Measurements from ENCODE around the gene USP20. TPM values are rescaled to one million over a fixed set of nuclear protein-coding genes. Genes with fewer than 3 reads are reported as not detected.

The USP20 gene
- total and polyA plus RNA-seq, 5 donors from 2014 or later = 37.1 to 116 (median 48.5) TPM

GRCh38 chr9:129802833-129803675, 32.2 kb upstream of the USP20 start, which contains the start of gene TOR1B:
TSS of gene TOR1B (plus strand) at chr9:129803184. CDS start at chr9:129803213, 29 bp downstream.
- H3K4me1 Mint-ChIP-seq = peaks cover 0 to 28% (median 19%) of the 10 kb centered on the region in 4 donors
- peaks cover 16% of the 10 kb centered on the region for H3K36me3 Mint-ChIP-seq
- H3K36me3 ChIP-seq (ENCODE audit: control insufficient read depth, insufficient read depth, low read length) = peaks cover 8% of the 10 kb centered on the region
- ATAC-seq (ENCODE audit: low read depth in 2 of 2) (peak; percentile 94 to 95), DNase-seq (peak; percentile 94 to 96 (median 96))
- H3K27me3 Mint-ChIP-seq = no peaks in the 10 kb centered on the region
- peak within 1 kb of the TSS; percentile 93 to 98 (median 96) for H3K4me3 Mint-ChIP-seq
- H3K4me3 ChIP-seq (ENCODE audit: low read depth, low read length) = peak within 1 kb of the TSS; percentile 84
- no peaks in the 10 kb centered on the region for H3K9me3 ChIP-seq (ENCODE audit: control insufficient read depth in 2 of 2, low read length in 2 of 2)
- H3K4me1 ChIP-seq (ENCODE audit: control insufficient read depth, insufficient read depth, low read length, poor library complexity, severe bottlenecking) = peaks cover 11% of the 10 kb centered on the region
- H3K27ac Mint-ChIP-seq = peak within 1 kb of the TSS; percentile 93 to 96 (median 93)
- H3K27ac ChIP-seq (ENCODE audit: insufficient read depth, low read length, poor library complexity, severe bottlenecking) = peak within 1 kb of the TSS; percentile 81
- no peaks in the 10 kb centered on the region for H3K27me3 ChIP-seq (ENCODE audit: control insufficient read depth, insufficient read depth, low read length)
- no peaks in the 10 kb centered on the region for H3K9me3 Mint-ChIP-seq

GRCh38 chr9:129803676-129804060, 31.6 kb upstream of the USP20 start:
- DNase-seq (no peak), ATAC-seq (ENCODE audit: low read depth in 2 of 2) (no peak)
- H3K9me3 Mint-ChIP-seq = no peaks in the 10 kb centered on the region
- H3K4me3 Mint-ChIP-seq = peak overlapping the region; percentile 93 to 98 (median 96)
- peaks cover 16% of the 10 kb centered on the region for H3K36me3 Mint-ChIP-seq
- Histone ChIP-seq H3K36me3 (ENCODE audit: control insufficient read depth, insufficient read depth, low read length) (peaks cover 11% of the 10 kb centered on the region), H3K4me1 (ENCODE audit: control insufficient read depth, insufficient read depth, low read length, poor library complexity, severe bottlenecking) (peaks cover 11% of the 10 kb centered on the region), H3K4me3 (ENCODE audit: low read depth, low read length) (peak overlapping the region; percentile 84), H3K9me3 (ENCODE audit: control insufficient read depth in 2 of 2, low read length in 2 of 2) (no peaks in the 10 kb centered on the region), H3K27me3 (ENCODE audit: control insufficient read depth, insufficient read depth, low read length) (no peaks in the 10 kb centered on the region), H3K27ac (ENCODE audit: insufficient read depth, low read length, poor library complexity, severe bottlenecking) (peak overlapping the region; percentile 81)
- peaks cover 0 to 29% (median 20%) of the 10 kb centered on the region in 4 donors for H3K4me1 Mint-ChIP-seq
- no peaks in the 10 kb centered on the region for H3K27me3 Mint-ChIP-seq
- H3K27ac Mint-ChIP-seq = peak overlapping the region; percentile 43 to 91 (median 89)

GRCh38 chr9:129806061-129806460, 29.2 kb upstream of the USP20 start:
- Histone ChIP-seq H3K4me3 (ENCODE audit: low read depth, low read length) (no peak overlapping the region), H3K9me3 (ENCODE audit: control insufficient read depth in 2 of 2, low read length in 2 of 2) (no peaks in the 10 kb centered on the region), H3K36me3 (ENCODE audit: control insufficient read depth, insufficient read depth, low read length) (peaks cover 34% of the 10 kb centered on the region), H3K27ac (ENCODE audit: insufficient read depth, low read length, poor library complexity, severe bottlenecking) (no peak overlapping the region), H3K27me3 (ENCODE audit: control insufficient read depth, insufficient read depth, low read length) (no peaks in the 10 kb centered on the region), H3K4me1 (ENCODE audit: control insufficient read depth, insufficient read depth, low read length, poor library complexity, severe bottlenecking) (peaks cover 11% of the 10 kb centered on the region)
- Mint-ChIP-seq H3K27ac (peak overlapping the region; percentile 83 to 89 (median 88)), H3K36me3 (peaks cover 35% of the 10 kb centered on the region), H3K9me3 (no peaks in the 10 kb centered on the region), H3K4me1 (peaks cover 0 to 39% (median 27%) of the 10 kb centered on the region in 4 donors), H3K27me3 (no peaks in the 10 kb centered on the region), H3K4me3 (peak overlapping the region; percentile 58 to 77 (median 70))
- ATAC-seq (ENCODE audit: low read depth in 2 of 2) (no peak), DNase-seq (no peak)

- Mint-ChIP-seq H3K36me3 (peaks cover 40% of the 10 kb centered on the region), H3K4me3 (peak overlapping the region in 1 of 4 donors; percentile 48), H3K27me3 (no peaks in the 10 kb centered on the region), H3K27ac (peak overlapping the region in 2 of 3 donors; percentile 74 to 75), H3K4me1 (peaks cover 0 to 40% (median 27%) of the 10 kb centered on the region in 4 donors), H3K9me3 (no peaks in the 10 kb centered on the region)
- no peak overlapping the region for H3K27ac ChIP-seq (ENCODE audit: insufficient read depth, low read length, poor library complexity, severe bottlenecking)
- no peak overlapping the region for H3K4me3 ChIP-seq (ENCODE audit: low read depth, low read length)
- H3K27me3 ChIP-seq (ENCODE audit: control insufficient read depth, insufficient read depth, low read length) = no peaks in the 10 kb centered on the region
- H3K9me3 ChIP-seq (ENCODE audit: control insufficient read depth in 2 of 2, low read length in 2 of 2) = no peaks in the 10 kb centered on the region
- DNase-seq (no peak), ATAC-seq (ENCODE audit: low read depth in 2 of 2) (no peak)
- peaks cover 52% of the 10 kb centered on the region for H3K36me3 ChIP-seq (ENCODE audit: control insufficient read depth, insufficient read depth, low read length)
- H3K4me1 ChIP-seq (ENCODE audit: control insufficient read depth, insufficient read depth, low read length, poor library complexity, severe bottlenecking) = peaks cover 2% of the 10 kb centered on the region
These were observed 25.9 kb upstream of the USP20 start for GRCh38 chr9:129809346-129809745.

- peaks cover 41% of the 10 kb centered on the region for H3K36me3 Mint-ChIP-seq
- H3K4me3 Mint-ChIP-seq = no peak overlapping the region
- no peaks in the 10 kb centered on the region for H3K9me3 ChIP-seq (ENCODE audit: control insufficient read depth in 2 of 2, low read length in 2 of 2)
- peaks cover 56% of the 10 kb centered on the region for H3K36me3 ChIP-seq (ENCODE audit: control insufficient read depth, insufficient read depth, low read length)
- no peak for DNase-seq
- no peak for ATAC-seq (ENCODE audit: low read depth in 2 of 2)
- H3K27ac ChIP-seq (ENCODE audit: insufficient read depth, low read length, poor library complexity, severe bottlenecking) = no peak overlapping the region
- H3K27me3 Mint-ChIP-seq = no peaks in the 10 kb centered on the region
- no peak overlapping the region for H3K4me3 ChIP-seq (ENCODE audit: low read depth, low read length)
- peak overlapping the region in 2 of 3 donors; percentile 9 to 75 for H3K27ac Mint-ChIP-seq
- H3K9me3 Mint-ChIP-seq = no peaks in the 10 kb centered on the region
- H3K27me3 ChIP-seq (ENCODE audit: control insufficient read depth, insufficient read depth, low read length) = no peaks in the 10 kb centered on the region
- H3K4me1 Mint-ChIP-seq = peaks cover 0 to 39% (median 28%) of the 10 kb centered on the region in 4 donors
- no peaks in the 10 kb centered on the region for H3K4me1 ChIP-seq (ENCODE audit: control insufficient read depth, insufficient read depth, low read length, poor library complexity, severe bottlenecking)
These were observed 25.1 kb upstream of the USP20 start for GRCh38 chr9:129810116-129810515.

- ATAC-seq (ENCODE audit: low read depth in 2 of 2) = no peak
- peaks cover 43% of the 10 kb centered on the region for H3K36me3 Mint-ChIP-seq
- no peak overlapping the region for H3K27ac Mint-ChIP-seq
- Histone ChIP-seq H3K9me3 (ENCODE audit: control insufficient read depth in 2 of 2, low read length in 2 of 2) (no peaks in the 10 kb centered on the region), H3K36me3 (ENCODE audit: control insufficient read depth, insufficient read depth, low read length) (peaks cover 60% of the 10 kb centered on the region), H3K27me3 (ENCODE audit: control insufficient read depth, insufficient read depth, low read length) (no peaks in the 10 kb centered on the region), H3K4me3 (ENCODE audit: low read depth, low read length) (no peak overlapping the region), H3K4me1 (ENCODE audit: control insufficient read depth, insufficient read depth, low read length, poor library complexity, severe bottlenecking) (no peaks in the 10 kb centered on the region), H3K27ac (ENCODE audit: insufficient read depth, low read length, poor library complexity, severe bottlenecking) (no peak overlapping the region)
- no peaks in the 10 kb centered on the region for H3K27me3 Mint-ChIP-seq
- no peak for DNase-seq
- H3K4me3 Mint-ChIP-seq = no peak overlapping the region
- H3K9me3 Mint-ChIP-seq = no peaks in the 10 kb centered on the region
- peaks cover 0 to 36% (median 27%) of the 10 kb centered on the region in 4 donors for H3K4me1 Mint-ChIP-seq
These were observed 24.5 kb upstream of the USP20 start for GRCh38 chr9:129810788-129811187.

- Mint-ChIP-seq H3K9me3 (no peaks in the 10 kb centered on the region), H3K4me1 (peaks cover 0 to 36% (median 24%) of the 10 kb centered on the region in 4 donors), H3K4me3 (no peak overlapping the region), H3K27ac (peak overlapping the region in 2 of 3 donors; percentile 12 to 60), H3K36me3 (peaks cover 45% of the 10 kb centered on the region), H3K27me3 (no peaks in the 10 kb centered on the region)
- peaks cover 69% of the 10 kb centered on the region for H3K36me3 ChIP-seq (ENCODE audit: control insufficient read depth, insufficient read depth, low read length)
- no peaks in the 10 kb centered on the region for H3K27me3 ChIP-seq (ENCODE audit: control insufficient read depth, insufficient read depth, low read length)
- H3K4me3 ChIP-seq (ENCODE audit: low read depth, low read length) = no peak overlapping the region
- H3K4me1 ChIP-seq (ENCODE audit: control insufficient read depth, insufficient read depth, low read length, poor library complexity, severe bottlenecking) = no peaks in the 10 kb centered on the region
- ATAC-seq (ENCODE audit: low read depth in 2 of 2) (no peak), DNase-seq (no peak)
- H3K27ac ChIP-seq (ENCODE audit: insufficient read depth, low read length, poor library complexity, severe bottlenecking) = no peak overlapping the region
- H3K9me3 ChIP-seq (ENCODE audit: control insufficient read depth in 2 of 2, low read length in 2 of 2) = no peaks in the 10 kb centered on the region
These were observed 23.3 kb upstream of the USP20 start for GRCh38 chr9:129811967-129812363.

All from CD4-positive, CD25-positive, alpha-beta regulatory T cell (primary cell).